Endodermal cell (in vitro differentiated cells): ENCODE results near the gene EGLN3. TPM values are rescaled to one million over a fixed set of nuclear protein-coding genes. Genes with fewer than 3 reads are reported as not detected.

Experiments
- DNase-seq: peaks from one replicate; pipeline ENCODE4 v3.0.0-alpha.2; 2017
- H3K27ac ChIP-seq: 2 replicates; pipeline ENCODE4 v1.5.1; 2013; ENCODE audit warnings: mild to moderate bottlenecking, low read depth, low read length, moderate library complexity
- H3K27me3 ChIP-seq: 2 replicates; pipeline ENCODE4 v1.6.1; 2013; ENCODE audit warnings: mild to moderate bottlenecking, low read length, moderate library complexity; ENCODE audit not compliant: insufficient read depth, control insufficient read depth, poor library complexity, severe bottlenecking
- H3K36me3 ChIP-seq: 2 replicates; pipeline ENCODE4 v1.7.0; 2013; ENCODE audit warnings: mild to moderate bottlenecking, low read length, moderate library complexity; ENCODE audit not compliant: control insufficient read depth, insufficient read depth
- H3K4me1 ChIP-seq: one replicate; pipeline ENCODE4 v1.7.0; 2013; ENCODE audit warnings: low read length; ENCODE audit not compliant: control insufficient read depth, insufficient read depth
- H3K4me3 ChIP-seq: 2 replicates; pipeline ENCODE4 v1.5.1; 2013; ENCODE audit warnings: mild to moderate bottlenecking, low read length, moderate library complexity
- H3K9ac ChIP-seq: 2 replicates; pipeline ENCODE4 v1.6.1; 2013; ENCODE audit warnings: mild to moderate bottlenecking, low read length, moderate library complexity; ENCODE audit not compliant: poor library complexity, severe bottlenecking; ENCODE audit errors: extremely low read depth
- H3K9me3 ChIP-seq: 2 replicates; pipeline ENCODE4 v1.6.1; 2013; ENCODE audit warnings: mild to moderate bottlenecking, low read length, moderate library complexity; ENCODE audit not compliant: control insufficient read depth
- H3K27ac Mint-ChIP-seq: 2 replicates; pipeline ENCODE4 v1.8.0; 2020; ENCODE audit warnings: mixed read lengths
- H3K27me3 Mint-ChIP-seq: 2 replicates; pipeline ENCODE4 v1.8.0; 2021; ENCODE audit warnings: mild to moderate bottlenecking, mixed read lengths; ENCODE audit not compliant: insufficient read depth
- H3K36me3 Mint-ChIP-seq: 2 replicates; pipeline ENCODE4 v1.8.0; 2020; ENCODE audit warnings: low read depth, mixed read lengths
- H3K4me1 Mint-ChIP-seq: 2 replicates; pipeline ENCODE4 v1.8.0; 2020; ENCODE audit warnings: mixed read lengths
- H3K4me3 Mint-ChIP-seq: 2 replicates; pipeline ENCODE4 v1.8.0; 2020; ENCODE audit warnings: mild to moderate bottlenecking, moderate library complexity, mixed read lengths
- H3K9me3 Mint-ChIP-seq: 2 replicates; pipeline ENCODE4 v1.8.0; 2020; ENCODE audit warnings: mild to moderate bottlenecking, mixed read lengths
- CTCF ChIP-seq: fragments of 200-600 bp; sonication (generic); conservative IDR thresholded peaks from 2 replicates; pipeline ENCODE4 v1.5.0; 2021; ENCODE audit warnings: antibody characterized with exemption, mild to moderate bottlenecking
- WGBS, 2 experiments: methylation state at CpG; one replicate each; pipeline versions ENCODE4 v1.1.5 to v1.1.7; 2013; ENCODE audit warnings: missing lambda C conversion rate in 2 of 2, mixed read lengths in 1 of 2; ENCODE audit not compliant: insufficient coverage in 1 of 2, insufficient read length in 1 of 2; 5-methylcytosine and 5-hydroxymethylcytosine counted together
- total RNA-seq, 2 donors: library from RNA; stranded (reverse); fragmentation: NEBNext Ultra II Directional in 1 of 2; extraction: Animal tissue kit (Norgen Biotek cat#: 25700) in 1 of 2; gene quantifications; 2 replicates in 1 of 2; 3 replicates in 1 of 2; pipeline ENCODE4 v1.2.1, GENCODE V29; 2021

EGLN3 gene
- total RNA-seq, 2 donors from 2014 or later = 13.4 to 18.1 TPM

GRCh38 chr14:33957993-33958392, 7.1 kb upstream of the EGLN3 start:
- Mint-ChIP-seq H3K4me3 (no peak overlapping the region), H3K36me3 (peaks cover 2% of the 10 kb centered on the region), H3K9me3 (peaks cover 8% of the 10 kb centered on the region), H3K27me3 (no peaks in the 10 kb centered on the region), H3K27ac (no peak overlapping the region), H3K4me1 (peaks cover 4% of the 10 kb centered on the region)
- no peaks in the 10 kb centered on the region for H3K4me1 ChIP-seq
- no peak overlapping the region for H3K27ac ChIP-seq
- H3K27me3 ChIP-seq = no peaks in the 10 kb centered on the region
- H3K36me3 ChIP-seq = no peaks in the 10 kb centered on the region
- no peak overlapping the region for H3K4me3 ChIP-seq
- no peak overlapping the region for H3K9ac ChIP-seq
- DNase-seq = no peak
- peaks cover 8% of the 10 kb centered on the region for H3K9me3 ChIP-seq
- 96 to 100% methylated on average over 1 to 2 of the region's 3 CpGs for WGBS, 2 experiments
- TF ChIP-seq CTCF = no peak

DNA sequence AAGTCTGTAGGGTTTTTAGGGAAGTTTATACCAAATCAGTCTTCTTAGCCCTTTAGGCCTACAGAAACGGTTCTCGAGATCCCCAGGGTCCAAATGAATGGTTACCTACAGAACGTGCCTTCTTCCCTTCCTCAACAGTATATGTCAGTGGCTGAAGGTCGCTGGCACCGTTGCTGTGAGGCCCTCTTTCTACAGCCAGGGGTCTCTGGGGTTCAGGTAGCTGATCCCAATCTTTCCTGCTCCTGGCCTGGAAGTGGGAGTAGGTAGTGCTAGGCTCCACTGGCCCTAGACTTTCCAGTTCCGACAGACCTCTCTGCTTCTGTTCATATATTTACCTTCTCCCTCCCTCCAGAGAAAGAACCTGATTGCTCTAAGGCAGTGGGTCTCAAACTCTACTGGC, 6.4 kb upstream of the EGLN3 start:
- peaks cover 4% of the 10 kb centered on the region for H3K9me3 Mint-ChIP-seq

DNA sequence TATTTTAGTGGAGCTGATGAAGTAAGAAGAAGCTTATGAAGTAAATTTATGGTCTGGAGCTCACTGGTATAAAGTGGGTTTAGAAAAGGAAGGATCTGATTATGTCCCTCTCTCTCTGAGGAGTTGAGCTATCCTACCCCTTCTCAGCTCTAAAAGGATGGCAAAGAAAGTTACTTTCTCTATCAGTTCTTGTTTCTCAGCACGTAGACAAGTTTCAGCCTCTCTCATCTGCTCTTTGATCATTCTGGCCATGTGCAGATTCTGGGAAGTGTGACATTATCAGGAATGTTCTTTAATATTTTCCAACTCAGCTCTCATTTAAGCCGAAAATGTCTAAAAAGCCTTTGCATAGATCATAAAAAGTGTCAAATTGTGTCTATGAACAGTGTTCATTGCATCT, 5.8 kb upstream of the EGLN3 start:
- 89 to 93% methylated on average over 2 of the region's 2 CpGs for WGBS, 2 experiments
- Histone ChIP-seq H3K27me3 (no peaks in the 10 kb centered on the region), H3K36me3 (no peaks in the 10 kb centered on the region), H3K4me3 (no peak overlapping the region), H3K9ac (no peak overlapping the region), H3K9me3 (no peaks in the 10 kb centered on the region), H3K4me1 (peaks cover 1% of the 10 kb centered on the region), H3K27ac (no peak overlapping the region)
- no peak for TF ChIP-seq CTCF
- Mint-ChIP-seq H3K27me3 (peaks cover 2% of the 10 kb centered on the region), H3K9me3 (no peaks in the 10 kb centered on the region), H3K36me3 (no peaks in the 10 kb centered on the region), H3K4me1 (peaks cover 10% of the 10 kb centered on the region), H3K4me3 (no peak overlapping the region), H3K27ac (no peak overlapping the region)
- no peak for DNase-seq

More for the DNA sequence above, 6.4 kb upstream of the EGLN3 start:
- no peaks in the 10 kb centered on the region for H3K36me3 ChIP-seq
- Mint-ChIP-seq H3K4me3 (no peak overlapping the region), H3K4me1 (peaks cover 8% of the 10 kb centered on the region), H3K27ac (no peak overlapping the region), H3K36me3 (no peaks in the 10 kb centered on the region), H3K27me3 (peaks cover 2% of the 10 kb centered on the region)
- H3K9me3 ChIP-seq = peaks cover 2% of the 10 kb centered on the region
- no peaks in the 10 kb centered on the region for H3K4me1 ChIP-seq
- no peak overlapping the region for H3K4me3 ChIP-seq
- H3K27ac ChIP-seq = no peak overlapping the region
- H3K27me3 ChIP-seq = no peaks in the 10 kb centered on the region
- 80 to 95% methylated on average over 4 to 6 of the region's 6 CpGs for WGBS, 2 experiments
- DNase-seq = no peak
- H3K9ac ChIP-seq = no peak overlapping the region
- TF ChIP-seq CTCF = peak; percentile 34
